CD4-positive, alpha-beta T cell treated with Interleukin-17A for 1 hour (primary cell): ENCODE data around the gene KCNT2.

Experiments used
- DNase-seq: peaks from one replicate; pipeline ENCODE4 v3.0.0-alpha.2; 2020

KCNT2 gene

GRCh38 chr1:196442366-196442765 is 165.9 kb downstream of the KCNT2 start:
- DNase-seq = no peak

GRCh38 chr1:196440711-196441110 is 167.5 kb downstream of the KCNT2 start:
- no peak for DNase-seq

- DNase-seq = no peak
These were observed 169.9 kb downstream of the KCNT2 start for GRCh38 chr1:196438329-196438728.

- no peak for DNase-seq
These were observed 170.6 kb downstream of the KCNT2 start for GRCh38 chr1:196437671-196438070.

- DNase-seq = no peak
These were observed 175.2 kb downstream of the KCNT2 start for GRCh38 chr1:196433000-196433399.

GRCh38 chr1:196427976-196428734 is 180.1 kb downstream of the KCNT2 start:
- DNase-seq = no peak

- no peak for DNase-seq
These were observed 182.7 kb downstream of the KCNT2 start for GRCh38 chr1:196425513-196425912.

- no peak for DNase-seq
These were observed 184.6 kb downstream of the KCNT2 start for GRCh38 chr1:196423612-196424011.

- DNase-seq = no peak
These were observed 189.5 kb downstream of the KCNT2 start for GRCh38 chr1:196418772-196419171.

- no peak for DNase-seq
These were observed 192.3 kb downstream of the KCNT2 start for GRCh38 chr1:196415978-196416377.

- no peak for DNase-seq
These were observed 195.9 kb downstream of the KCNT2 start for GRCh38 chr1:196412326-196412725.

GRCh38 chr1:196410768-196411167 is 197.5 kb downstream of the KCNT2 start:
- DNase-seq = no peak

- no peak for DNase-seq
These were observed 198.7 kb downstream of the KCNT2 start for GRCh38 chr1:196409586-196409985.

- no peak for DNase-seq
These were observed 200.7 kb downstream of the KCNT2 start for GRCh38 chr1:196407358-196408051.

GRCh38 chr1:196405839-196406238 is 202.4 kb downstream of the KCNT2 start:
- no peak for DNase-seq

GRCh38 chr1:196403803-196404690 is 204.2 kb downstream of the KCNT2 start:
- no peak for DNase-seq

- no peak for DNase-seq
These were observed 206.3 kb downstream of the KCNT2 start for GRCh38 chr1:196401891-196402290.

- no peak for DNase-seq
These were observed 206.8 kb downstream of the KCNT2 start for GRCh38 chr1:196401452-196401833.

- no peak for DNase-seq
These were observed 207.5 kb downstream of the KCNT2 start for GRCh38 chr1:196400478-196401451.

- no peak for DNase-seq
These were observed 208.5 kb downstream of the KCNT2 start for GRCh38 chr1:196399713-196400112.

- no peak for DNase-seq
These were observed 214.5 kb downstream of the KCNT2 start for GRCh38 chr1:196393742-196394141.

- no peak for DNase-seq
These were observed 215.0 kb downstream of the KCNT2 start for GRCh38 chr1:196393282-196393681.
